OCI-LY7 (cell line): ENCODE results near the gene MGRN1.

Source experiments
- CTCF ChIP-seq: fragments of 200-600 bp; sonication (generic); conservative IDR thresholded peaks from 2 replicates; pipeline ENCODE4 v1.5.1; 2014; ENCODE audit warnings: mild to moderate bottlenecking, antibody characterized with exemption, low read length, moderate library complexity, mixed read lengths
- EZH2phosphoT487 ChIP-seq: fragments of 200-600 bp; sonication (generic); IDR thresholded peaks from 2 replicates; pipeline ENCODE4 v1.6.1; 2018; ENCODE audit warnings: low read depth, borderline replicate concordance, mild to moderate bottlenecking, mixed run types, antibody characterized with exemption, low read length, moderate library complexity, mixed read lengths

GRCh38 chr16:4703906-4704305 lies 79.3 kb downstream of the MGRN1 start:
- TF ChIP-seq CTCF = no peak
- no peak for TF ChIP-seq EZH2phosphoT487
